Stimulated activated CD8-positive, alpha-beta memory T cell treated with anti-CD3 and anti-CD28 coated beads, Interleukin-15, amount 100 ng/mL, for 48 hours (primary cell): ENCODE results near the gene HOXB7.

ENCODE experiments used
- DNase-seq, 2 donors: peaks; one replicate each; pipeline ENCODE4 v3.0.0-alpha.2; 2020; ENCODE audit warnings: low read depth in 2 of 2

HOXB7 gene

DNA sequence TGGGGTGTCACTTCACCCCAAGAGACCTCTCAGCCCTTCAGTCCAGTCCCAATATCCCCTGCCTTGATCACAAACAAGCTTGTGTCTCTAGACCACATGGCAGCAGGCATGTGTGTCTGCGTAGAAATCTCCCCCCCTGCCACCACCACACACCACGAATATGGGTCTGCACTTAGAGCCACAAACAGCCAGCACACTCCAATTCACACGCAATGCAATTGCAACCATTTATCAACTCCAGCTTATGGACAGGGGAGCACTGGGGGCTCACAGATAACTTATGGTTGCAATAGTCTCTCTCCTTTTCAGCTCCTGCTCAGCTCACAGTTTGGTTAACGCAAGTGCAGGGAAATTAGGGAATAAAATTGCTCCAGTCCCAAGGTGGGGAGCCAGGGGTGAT is 12.8 kb upstream of the HOXB7 start:
- DNase-seq = no peak

DNA sequence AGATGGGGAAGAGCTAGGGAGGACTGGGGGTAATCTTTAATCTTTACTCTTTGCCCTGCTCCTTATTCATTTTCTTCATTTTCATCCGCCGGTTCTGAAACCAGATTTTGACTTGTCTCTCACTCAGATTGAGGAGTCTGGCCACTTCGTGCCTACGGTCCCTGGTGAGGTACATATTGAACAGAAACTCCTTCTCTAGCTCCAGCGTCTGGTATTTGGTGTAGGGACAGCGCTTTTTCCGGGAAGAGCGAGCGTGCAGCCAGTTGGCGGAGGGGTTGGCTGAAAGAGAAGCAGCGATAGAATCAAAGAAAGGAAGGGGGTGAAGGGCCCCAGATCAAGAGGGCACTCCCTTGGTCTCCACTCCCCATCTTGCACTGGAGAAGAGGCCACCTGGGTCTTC is 12.0 kb upstream of the HOXB7 start:
- DNase-seq = no peak

DNA sequence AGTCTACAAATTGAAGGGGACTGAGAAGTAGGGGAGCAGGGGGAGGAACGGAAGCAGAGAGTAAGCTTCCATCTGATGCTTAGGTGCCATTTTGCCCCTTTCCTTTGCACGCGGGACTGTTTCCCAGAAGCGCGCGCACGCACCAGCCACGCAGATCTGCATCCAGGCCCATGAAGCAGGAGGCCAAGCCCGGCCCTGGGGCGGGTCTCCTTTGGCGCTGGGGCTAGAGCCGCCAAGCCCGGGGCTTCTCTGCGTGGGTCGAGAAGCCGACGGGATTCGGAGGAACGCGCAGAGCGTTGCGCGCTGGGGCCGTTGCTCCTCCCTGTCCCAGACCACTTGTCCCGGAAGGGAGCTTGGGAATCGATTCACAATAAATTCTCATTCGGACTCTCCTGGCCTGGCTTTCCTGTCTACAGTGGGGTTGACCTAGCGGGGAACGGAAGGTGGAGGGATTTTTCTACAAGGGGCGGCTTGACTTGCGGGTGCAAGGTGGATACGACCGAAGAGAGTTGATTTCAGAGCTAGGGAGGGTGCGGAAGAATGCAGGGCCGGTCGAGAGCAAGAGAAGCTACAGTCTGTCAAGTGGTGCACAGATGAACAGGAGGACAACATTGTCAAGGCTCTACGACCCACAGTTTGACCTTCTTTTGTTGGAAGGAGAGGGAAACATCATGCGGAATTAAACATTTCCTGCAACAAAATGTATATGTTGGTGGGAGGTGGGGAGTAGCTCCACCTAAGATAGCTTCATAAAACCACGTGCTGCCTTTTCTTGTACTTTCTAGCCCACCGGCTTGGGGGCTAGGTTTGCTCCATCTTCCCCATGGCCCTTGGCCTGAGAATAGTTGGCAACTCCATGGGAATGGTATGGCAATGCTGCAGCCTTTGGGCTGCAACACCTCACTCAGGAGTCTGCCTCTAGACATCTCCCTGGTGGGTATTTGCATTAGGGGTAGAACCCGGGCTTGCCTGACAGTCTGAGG is 10.9 kb upstream of the HOXB7 start:
- no peak for DNase-seq

DNA sequence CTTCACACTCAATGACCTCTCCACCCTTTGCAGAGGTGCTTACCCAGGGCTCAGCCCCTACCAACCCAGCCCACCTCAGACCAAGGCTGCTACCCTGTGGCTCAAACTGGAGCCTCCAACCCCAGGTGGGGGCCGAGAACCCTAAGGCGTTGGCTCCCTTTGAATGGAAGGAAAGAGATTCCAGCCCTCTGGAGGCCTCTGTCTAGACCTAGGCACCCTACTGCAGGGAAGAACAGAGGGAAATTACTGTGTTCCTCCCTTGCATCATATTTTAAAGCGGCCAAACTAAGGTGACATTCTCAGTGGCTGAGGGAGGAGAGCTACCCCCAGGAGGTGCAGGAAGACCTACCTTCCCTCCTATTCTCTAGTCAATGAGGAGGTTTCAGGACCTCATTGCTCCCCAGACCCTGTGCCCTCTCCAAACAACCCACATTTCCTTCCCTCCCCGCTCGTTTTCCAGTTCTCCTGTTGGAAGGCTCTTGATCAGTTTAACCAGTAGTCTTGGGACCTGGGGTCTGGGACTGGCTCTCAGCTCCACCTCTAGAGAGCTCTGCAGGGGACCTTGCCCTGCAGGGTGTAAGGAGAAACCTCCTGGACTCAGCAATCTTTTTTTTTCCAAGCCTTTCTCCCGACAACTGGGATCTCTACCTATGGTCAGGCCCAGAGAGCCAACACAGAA is 9.8 kb upstream of the HOXB7 start:
- DNase-seq = no peak

DNA sequence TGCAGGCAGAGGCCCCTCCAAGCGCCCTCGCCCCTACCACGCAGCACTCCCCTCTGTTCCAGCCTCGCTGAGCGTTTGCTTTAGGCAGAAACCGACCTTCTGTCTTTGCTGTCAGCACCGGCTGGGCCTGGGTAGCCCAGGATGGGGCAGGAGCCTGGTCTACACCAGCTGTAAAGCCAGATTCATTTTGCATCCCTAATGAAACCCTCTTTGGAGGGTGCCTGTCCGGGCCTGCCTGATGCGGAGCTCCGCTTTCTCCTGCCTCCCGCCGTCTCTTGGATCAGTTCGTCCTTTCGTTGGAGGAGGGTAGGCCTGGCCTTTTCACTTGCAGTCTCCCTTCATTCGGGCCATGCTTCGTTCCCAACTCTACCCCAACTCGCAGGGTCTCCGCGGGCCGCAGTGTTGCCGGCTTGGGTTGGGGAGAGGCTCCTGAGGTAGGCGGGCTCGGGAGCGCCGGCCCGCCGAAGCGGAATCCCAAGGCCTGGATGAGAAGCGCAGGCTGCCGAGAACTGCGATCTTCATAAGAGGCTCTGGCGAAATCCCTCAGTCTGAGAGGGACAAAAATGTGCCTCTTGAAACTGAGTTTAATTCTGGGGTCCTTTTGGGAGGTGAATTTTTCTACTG is 9.1 kb upstream of the HOXB7 start:
- DNase-seq = no peak

DNA sequence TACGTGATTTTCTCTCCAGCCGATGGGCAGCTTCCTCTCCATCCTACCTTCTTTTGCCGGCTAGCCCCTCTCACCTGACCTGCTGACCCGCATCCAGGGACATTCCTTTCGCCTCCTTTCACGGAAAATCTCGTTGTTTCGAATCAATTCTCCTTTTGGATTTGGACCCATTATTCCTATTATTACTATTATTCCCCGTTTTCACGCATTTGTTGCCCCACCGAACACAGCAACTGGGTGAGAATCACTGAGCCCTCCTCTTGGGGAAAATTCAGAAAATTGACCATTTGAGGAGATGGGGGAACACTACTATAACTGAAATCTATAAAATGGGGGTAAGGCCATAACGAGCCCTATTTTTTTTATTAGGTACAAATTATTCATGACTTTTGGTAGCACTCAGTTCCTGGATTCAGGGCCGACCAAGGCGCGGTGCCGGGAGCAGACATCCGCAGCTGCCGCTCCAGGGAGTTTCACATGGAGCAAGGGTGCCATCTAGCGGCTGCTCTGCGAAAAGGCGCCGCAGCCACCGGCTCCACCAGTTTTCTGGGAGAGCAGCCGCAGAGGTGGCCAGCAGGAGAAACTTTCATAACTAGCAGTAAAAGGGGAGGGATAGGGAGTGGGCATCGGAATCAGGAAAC is 7.6 kb upstream of the HOXB7 start:
- DNase-seq = peak; percentile 64 to 66

DNA sequence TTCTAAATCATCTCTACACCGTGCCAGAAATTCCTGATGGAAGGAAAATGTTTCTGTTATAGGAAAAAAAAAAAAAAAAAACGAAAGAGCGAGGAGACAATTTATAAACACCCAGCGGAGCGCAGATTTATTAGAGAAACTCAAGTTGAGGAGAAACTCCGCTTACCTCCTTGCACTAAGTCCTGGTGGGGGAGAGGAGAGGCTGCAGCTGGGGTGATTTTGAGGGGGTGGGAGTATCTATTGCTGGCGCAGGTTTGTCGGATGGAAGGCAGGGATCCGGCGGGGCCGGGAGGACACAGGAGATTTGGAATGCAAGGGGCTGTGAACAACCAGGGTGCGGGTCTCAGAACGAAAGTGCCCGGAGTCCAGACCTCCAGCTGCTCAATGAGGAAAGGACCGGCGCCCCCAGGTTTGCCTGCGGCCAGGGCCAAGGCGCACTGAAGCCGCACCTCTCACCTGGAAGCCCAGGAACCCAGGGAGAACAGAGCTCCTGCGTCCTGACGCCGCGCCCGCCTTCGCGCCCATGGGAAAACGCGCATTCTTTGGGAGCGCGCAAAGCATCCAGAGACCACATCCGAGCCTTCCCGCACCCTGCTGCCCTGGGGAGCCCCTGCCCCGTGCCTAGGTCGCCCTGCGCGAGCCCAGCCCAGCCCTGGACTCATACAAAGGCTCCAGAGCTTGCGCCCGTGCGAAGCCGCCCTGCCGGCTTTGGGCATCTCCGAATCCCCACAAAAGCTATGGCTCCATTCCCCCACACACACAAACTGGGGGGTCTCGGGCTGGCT is 6.8 kb upstream of the HOXB7 start:
- DNase-seq = no peak

DNA sequence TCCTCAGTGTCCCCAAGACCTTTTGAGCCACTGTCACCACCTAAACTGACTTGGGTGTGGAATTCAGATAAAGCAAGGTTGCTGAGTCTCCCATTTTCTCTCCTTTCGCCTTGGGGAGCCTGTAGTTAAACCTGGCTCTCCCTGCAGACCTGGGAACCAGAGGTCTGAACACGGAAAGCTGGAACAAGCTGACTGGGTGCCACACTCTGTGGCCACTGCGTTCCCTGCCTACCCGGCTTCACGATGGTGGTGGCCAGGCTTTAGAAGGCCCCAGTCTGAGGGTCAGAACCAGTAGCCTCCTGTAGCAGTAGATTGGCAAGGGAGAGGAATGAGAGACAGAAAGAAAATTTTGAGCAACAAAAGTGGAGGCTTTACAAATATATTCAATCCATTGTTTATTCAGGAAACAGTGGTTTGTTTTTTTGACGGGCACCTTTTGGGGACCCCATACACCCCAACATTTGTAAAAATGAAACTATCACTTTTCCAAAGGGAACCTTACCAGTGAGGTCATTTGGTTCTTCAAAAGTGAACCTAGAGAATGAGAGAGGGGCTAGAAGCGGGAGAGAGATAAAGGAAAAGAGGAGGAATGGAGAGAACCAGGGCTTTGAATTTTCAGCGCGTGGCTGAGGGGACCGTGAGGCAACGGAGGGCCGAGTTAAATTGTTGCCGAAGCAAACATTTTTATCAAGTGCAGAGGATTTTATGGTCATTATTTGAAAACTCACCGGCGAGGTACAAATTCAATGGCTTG is 6.1 kb upstream of the HOXB7 start:
- no peak for DNase-seq

DNA sequence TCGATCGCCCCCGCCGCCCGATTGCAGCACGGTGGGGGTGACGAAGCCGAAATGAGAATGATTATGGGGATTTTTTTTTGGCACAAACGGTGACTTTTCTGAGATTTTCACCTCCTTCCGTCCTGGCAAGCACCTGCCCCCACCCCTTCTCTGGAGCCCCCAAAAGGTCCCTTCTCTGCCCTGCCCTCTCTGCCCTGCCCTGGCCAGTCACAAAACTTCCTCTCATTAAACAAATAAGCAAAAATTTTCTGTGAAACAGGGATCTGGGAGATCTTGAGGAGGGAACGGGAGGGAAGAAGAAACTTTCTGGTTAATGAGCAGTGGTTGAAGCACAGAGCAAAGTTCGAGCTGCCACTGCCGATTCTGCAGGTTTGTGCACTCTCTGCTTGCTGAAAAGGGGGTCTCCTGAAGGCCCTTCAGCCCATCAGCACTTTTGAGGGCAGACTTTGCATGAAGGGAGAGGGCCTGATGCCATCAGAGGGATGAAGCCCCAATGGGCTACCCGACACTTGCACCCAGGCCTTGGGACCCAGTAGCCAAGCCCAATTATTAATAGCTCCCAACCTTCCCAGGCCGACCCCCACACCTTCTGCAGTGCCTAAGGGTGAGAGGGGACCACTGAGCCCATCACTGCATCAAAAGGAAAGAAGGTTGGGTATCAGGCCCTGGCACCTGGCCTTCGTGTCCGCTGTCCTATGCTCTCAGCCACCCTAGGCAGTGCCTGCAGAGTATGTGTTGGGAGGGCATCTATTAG is 5.3 kb upstream of the HOXB7 start:
- no peak for DNase-seq

DNA sequence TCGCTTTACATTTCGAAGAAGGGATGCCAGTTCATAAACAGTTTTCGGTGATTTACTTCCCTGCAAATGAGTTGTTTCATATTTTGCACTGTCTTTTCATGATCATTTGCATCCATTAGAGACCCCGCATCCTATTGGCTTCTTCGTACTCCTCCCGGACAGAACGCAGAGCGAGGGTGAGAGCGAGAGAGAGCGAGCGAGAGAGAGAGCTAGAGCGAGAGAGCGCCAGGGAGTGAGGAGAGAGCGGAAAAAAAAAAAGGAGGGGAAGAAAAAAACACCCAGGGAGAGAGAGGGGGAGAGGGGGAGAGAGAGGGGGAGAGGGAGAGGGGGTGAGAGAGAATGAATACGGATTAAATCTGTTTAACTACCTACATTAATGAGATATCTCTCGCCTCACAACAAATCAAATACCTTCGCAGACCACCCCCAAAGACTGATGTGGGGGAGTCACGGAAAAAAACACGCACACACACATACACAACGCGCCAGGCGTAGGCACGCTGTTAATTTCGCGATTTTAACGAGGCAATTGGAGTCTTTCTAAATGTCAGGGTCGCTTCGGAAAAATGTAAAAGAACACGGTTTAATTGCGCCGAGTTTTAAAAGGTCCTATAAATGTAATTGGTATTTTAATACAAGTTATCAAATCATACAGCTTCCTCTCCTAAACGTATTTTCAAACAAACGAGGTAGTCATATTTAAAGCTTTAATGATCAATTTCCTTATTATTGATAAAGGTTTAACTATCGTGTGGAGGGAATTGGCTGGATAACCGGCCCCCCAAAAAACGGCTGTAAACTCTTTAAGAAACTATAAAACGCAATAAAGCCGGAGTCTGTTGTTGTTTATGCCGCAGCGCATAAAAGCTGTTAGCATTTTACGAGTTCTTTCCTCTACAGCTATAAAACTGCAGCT is 4.5 kb upstream of the HOXB7 start, which contains the start of gene HOXB8:
Gene HOXB8, minus strand, starts transcription at position 246 of the 916 bp plus-strand sequence. CDS start 588 bp downstream, outside the sequence.
- DNase-seq = no peak

DNA sequence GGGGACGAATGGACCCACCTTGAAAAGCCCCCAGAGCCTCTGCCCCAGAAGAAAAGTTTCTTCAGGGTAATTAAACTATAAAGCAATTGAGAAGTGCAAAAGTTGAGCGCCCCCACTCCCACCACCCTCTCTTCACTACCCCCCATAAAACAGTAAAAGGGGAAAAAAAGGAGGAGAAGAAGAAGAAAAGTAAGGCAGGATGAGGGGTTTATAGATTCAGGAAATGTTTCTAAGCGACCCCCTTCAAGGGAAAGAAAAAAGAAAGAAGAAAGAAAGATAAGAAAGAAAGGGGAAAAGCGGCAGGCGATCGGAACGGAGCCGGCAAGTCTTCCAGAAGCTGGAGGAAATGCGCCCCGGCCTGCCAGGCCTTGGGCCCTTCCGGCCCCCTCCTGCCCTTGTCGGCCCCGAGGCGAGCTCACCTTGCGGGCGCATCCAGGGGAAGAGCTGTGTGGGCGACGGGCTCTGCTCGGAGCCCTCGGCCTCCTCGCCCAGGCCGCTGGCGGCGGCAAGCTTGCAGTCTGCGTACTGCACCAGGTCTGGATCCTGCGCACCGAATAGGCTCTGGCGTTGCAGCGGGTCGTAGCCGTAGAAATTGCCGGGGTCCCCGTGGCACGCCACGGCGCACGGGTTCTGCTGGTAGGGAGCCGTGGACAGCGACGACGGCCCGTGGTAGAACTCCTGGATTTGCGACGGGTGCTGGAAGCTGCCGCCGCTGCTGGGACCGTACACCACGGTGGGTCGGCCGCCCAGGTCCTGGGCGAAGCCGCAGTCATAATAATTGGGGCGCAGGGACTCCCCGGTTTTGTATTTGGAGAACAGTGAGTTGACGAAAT is 3.3 kb upstream of the HOXB7 start:
- DNase-seq = no peak

DNA sequence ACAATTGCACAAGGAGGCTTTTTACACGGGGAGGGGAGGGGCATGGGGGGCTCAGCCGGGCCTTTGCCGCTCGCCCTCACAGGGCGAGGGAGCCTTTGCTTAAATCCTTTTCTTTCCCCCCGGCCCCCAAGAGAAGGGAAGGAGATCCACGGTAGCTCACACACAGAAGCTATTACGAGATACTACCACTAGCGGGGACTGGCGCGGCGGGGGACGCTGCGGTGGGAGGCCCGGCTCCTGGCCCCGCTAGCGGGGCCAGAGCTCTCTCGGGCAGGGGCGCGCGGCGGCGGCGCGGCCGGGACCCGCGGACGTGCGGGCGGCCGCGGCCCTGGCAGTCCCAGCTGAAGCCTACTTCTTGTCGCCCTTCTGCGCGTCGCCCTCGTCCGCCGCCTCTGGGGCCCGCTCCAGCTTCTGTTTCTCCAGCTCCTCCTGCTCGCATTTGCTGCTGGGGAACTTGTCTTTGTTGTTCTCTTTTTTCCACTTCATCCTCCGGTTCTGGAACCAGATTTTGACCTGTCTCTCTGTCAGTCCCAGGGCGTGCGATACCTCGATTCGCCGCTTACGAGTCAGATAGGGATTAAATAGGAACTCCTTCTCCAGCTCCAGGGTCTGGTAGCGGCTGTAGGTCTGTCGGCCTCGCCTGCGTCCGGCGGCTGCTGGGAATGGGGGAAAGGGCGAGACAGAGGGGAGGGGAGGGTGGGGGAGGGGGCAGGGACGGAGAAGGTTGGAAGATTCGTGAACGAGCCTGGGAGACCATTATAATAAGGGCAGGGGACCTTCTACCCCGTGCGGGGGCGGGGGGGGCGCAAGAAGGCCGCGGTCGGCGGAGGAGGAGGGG is 2.3 kb upstream of the HOXB7 start:
- DNase-seq = no peak

DNA sequence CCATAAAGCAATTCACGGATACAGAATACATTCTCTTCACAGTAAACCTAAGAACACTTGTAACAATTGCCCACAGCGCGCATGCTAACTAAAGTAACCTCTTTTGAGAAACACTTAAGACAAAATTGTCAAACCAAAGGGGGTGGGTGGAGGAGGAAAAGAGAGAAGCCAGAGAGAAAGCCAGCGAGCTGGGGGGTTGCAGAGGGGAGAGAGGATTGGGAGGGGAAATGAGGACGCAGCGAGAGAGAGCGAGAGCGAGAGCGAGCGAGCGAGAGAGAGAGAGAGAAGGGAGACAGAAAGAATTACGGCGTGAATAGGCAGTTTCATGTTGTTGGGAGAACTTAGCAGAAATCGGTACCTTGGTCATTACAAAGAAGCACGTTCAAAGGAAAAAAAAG is 1.6 kb upstream of the HOXB7 start:
- DNase-seq = no peak

DNA sequence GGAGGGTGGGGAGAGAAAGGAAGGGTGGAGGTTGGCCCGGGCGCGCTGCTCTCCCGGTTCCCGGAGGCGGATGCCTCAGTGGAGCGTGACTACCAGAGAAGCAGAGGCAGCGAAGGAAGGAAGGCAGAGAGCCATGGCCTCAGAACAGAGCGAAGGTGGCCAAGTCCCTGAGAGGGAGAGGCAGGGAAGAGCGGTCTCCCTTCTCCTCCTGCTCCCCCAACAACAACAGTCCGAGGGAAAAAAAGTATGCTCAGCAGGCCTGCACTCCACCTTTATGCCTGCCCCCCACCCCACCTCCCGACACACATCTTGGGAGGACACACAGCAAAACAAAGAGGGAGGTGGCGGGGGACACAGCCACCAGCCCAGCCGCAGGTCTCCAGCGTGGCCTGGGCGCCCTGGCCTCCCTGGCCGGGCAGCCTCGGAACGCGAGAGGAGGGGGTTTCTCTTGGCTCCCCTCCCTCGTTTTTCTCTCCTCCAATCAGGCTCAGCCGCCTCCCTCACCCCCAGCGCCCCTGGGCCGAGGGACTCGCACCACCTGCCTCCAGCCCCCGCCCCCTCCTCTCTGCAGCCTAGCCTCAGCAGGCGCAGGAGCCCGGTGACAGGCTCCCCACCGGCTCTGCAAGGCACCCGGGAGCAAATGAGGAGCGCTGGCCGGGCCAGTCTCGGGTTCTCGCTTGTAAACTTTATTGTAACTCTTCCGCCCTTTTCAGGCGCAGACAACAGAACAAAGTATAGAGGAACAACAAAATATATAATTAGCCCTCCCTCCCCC is 1.1 kb upstream of the HOXB7 start:
- no peak for DNase-seq

DNA sequence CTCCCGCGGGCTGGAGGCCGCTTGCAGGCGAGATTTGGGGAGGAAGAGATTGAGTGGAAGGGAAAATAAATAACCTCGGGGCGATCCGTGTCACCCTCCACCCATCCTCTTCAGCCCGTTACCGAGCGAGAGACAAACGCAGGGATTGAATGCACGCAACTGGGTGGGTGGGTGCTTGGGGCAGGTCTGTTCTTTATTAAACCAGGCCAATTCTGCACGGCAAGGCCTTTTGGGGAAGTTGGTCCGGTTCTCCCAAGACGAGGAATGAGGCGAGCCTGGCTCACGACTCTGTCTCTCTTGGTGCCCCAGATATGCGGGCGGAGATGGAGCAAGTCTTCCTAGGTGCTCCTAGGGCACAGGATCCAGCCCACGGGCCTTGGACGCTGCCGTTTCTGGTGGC is 396 bp upstream of the HOXB7 start:
- no peak for DNase-seq

DNA sequence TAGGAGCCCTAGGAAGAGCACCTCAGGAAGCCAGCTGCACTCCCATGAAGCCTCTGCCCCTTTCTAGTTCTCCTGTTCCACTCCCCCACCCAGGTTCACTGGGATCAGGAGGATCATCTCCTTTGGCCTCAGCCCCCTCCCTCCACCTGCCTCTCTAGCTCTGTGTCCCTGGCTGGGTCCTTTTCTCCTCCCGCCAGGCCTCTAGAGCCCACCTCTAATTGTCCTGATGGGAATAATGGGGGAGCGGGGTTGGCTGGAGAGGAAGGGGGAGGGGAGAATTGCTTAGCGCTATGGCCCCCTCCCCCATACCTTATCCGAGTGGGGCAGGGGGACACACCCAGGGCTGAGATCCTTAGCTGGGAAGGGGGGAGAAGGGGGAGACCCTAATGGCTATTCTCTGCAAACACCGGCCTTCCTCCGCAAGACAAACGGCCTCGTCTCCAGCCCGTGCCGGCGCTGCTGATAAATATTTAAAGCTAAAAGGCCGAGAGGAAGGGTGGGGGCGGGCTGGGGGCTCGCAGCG is 997 bp downstream of the HOXB7 start:
- no peak for DNase-seq
